Measurements from ENCODE around the gene SLC25A26. TPM values are rescaled to one million over a fixed set of nuclear protein-coding genes. Genes with fewer than 3 reads are reported as not detected.

The SLC25A26 gene
- polyA plus RNA-seq, 4 donors: 10.3 to 21.0 (median 18.2) TPM

- DNase-seq (peak; percentile 36 to 77), FAIRE-seq (no peak)
- Histone ChIP-seq H3K4me3 (ENCODE audit: low read depth in 1 of 3, low read length in 3 of 3) (no peak overlapping the region), H3K9me3 (ENCODE audit: control insufficient read depth in 2 of 2, insufficient read depth in 1 of 2, low read depth in 1 of 2, low read length in 1 of 2) (no peaks in the 10 kb centered on the region), H3K4me1 (ENCODE audit: control insufficient read depth in 3 of 3, insufficient read depth in 2 of 3, low read depth in 1 of 3, low read length in 2 of 3) (peaks cover 0 to 13% (median 0%) of the 10 kb centered on the region in 3 donors), H3K27me3 (ENCODE audit: control insufficient read depth in 3 of 3, insufficient read depth in 3 of 3, low read length in 3 of 3) (no peaks in the 10 kb centered on the region), H3K36me3 (ENCODE audit: control insufficient read depth in 3 of 3, insufficient read depth in 2 of 3, low read depth in 1 of 3, low read length in 3 of 3) (no peaks in the 10 kb centered on the region), H3K27ac (ENCODE audit: low read depth in 1 of 3, low read length in 2 of 3) (peak overlapping the region in 2 of 3 donors; percentile 27 to 71)
- 17 to 64% (median 45%) methylated on average over 7 to 9 of the region's 9 CpGs for WGBS, 3 donors
Observed at GRCh38 chr3:66344391-66344811, 123.6 kb downstream of the SLC25A26 start.

DNA sequence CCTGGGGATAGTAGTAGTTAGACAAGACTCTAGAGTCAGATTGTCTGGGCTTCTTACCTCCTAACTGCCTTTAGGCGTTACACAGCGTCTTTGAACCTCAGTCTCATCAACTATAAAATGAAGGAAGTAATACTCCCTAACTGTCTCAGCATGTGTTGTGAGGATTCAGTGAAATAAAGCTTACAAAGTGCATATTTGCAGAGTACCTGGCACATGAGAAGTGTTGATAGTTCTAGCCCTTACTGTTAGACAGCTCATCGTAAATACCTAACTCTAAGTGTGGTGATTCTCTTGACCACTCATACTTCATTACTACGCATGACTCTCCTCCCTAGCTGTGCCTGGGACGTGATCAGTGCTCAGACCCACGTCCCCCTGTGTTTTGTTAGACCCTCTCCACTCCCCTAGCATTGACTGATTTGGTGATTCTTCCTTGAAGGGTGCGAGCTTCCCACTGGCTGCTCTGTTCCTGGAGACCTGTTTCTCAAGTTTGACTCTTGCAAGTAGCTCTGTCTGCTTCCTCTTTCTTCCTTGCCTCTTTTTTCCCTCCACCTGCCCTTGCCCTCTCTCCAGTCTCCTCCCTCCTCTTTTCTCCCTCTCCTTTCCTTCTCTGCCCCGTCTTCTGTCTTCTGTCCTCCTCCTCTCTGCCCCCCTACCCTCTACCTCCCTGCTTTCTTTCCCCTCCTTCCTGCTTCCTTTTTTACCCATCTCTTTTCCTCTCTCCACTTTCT lies 124.2 kb downstream of the SLC25A26 start:
- FAIRE-seq: no peak
- Histone ChIP-seq H3K9me3 (ENCODE audit: control insufficient read depth in 2 of 2, insufficient read depth in 1 of 2, low read depth in 1 of 2, low read length in 1 of 2) (no peaks in the 10 kb centered on the region), H3K27me3 (ENCODE audit: control insufficient read depth in 3 of 3, insufficient read depth in 3 of 3, low read length in 3 of 3) (no peaks in the 10 kb centered on the region), H3K36me3 (ENCODE audit: control insufficient read depth in 3 of 3, insufficient read depth in 2 of 3, low read depth in 1 of 3, low read length in 3 of 3) (no peaks in the 10 kb centered on the region), H3K4me1 (ENCODE audit: control insufficient read depth in 3 of 3, insufficient read depth in 2 of 3, low read depth in 1 of 3, low read length in 2 of 3) (peaks cover 0 to 13% (median 0%) of the 10 kb centered on the region in 3 donors), H3K27ac (ENCODE audit: low read depth in 1 of 3, low read length in 2 of 3) (peak overlapping the region in 2 of 3 donors; percentile 27 to 71), H3K4me3 (ENCODE audit: low read depth in 1 of 3, low read length in 3 of 3) (no peak overlapping the region)
- WGBS, 3 donors: 24 to 64% (median 44%) methylated on average over 8 of the region's 8 CpGs
- DNase-seq: peak; percentile 17 to 66

- FAIRE-seq: no peak
Observed at GRCh38 chr3:66348704-66349103, 127.9 kb downstream of the SLC25A26 start.

DNA sequence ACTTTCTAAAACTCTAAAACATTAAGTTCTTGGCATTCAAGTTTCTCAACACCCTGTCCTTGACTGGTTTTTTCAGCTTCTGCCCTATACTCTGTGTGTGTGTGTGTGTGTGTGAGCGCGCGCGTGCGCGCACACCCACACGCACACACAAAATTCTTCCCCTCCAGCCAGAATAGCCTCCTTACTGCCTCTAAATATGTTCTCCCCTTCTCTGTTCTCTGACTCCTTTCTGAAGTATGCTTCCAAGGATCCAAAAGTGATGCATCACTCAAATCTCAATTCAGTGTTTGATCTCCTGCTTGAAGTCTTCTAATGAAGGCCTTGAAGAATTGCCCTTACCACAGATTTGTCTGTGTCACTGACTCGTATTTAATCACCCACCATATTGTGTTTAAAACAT lies 129.8 kb downstream of the SLC25A26 start:
- Histone ChIP-seq H3K4me1 (ENCODE audit: control insufficient read depth in 3 of 3, insufficient read depth in 2 of 3, low read depth in 1 of 3, low read length in 2 of 3) (peaks cover 0 to 8% (median 0%) of the 10 kb centered on the region in 3 donors), H3K36me3 (ENCODE audit: control insufficient read depth in 3 of 3, insufficient read depth in 2 of 3, low read depth in 1 of 3, low read length in 3 of 3) (no peaks in the 10 kb centered on the region), H3K9me3 (ENCODE audit: control insufficient read depth in 2 of 2, insufficient read depth in 1 of 2, low read depth in 1 of 2, low read length in 1 of 2) (no peaks in the 10 kb centered on the region), H3K4me3 (ENCODE audit: low read depth in 1 of 3, low read length in 3 of 3) (no peak overlapping the region), H3K27me3 (ENCODE audit: control insufficient read depth in 3 of 3, insufficient read depth in 3 of 3, low read length in 3 of 3) (no peaks in the 10 kb centered on the region), H3K27ac (ENCODE audit: low read depth in 1 of 3, low read length in 2 of 3) (no peak overlapping the region)
- DNase-seq: no peak
- WGBS, 3 donors: 88 to 95% (median 93%) methylated on average over 8 of the region's 8 CpGs
- FAIRE-seq: no peak

More at GRCh38 chr3:66348704-66349103, 127.9 kb downstream of the SLC25A26 start:
- H3K9me3 ChIP-seq (ENCODE audit: control insufficient read depth in 2 of 2, insufficient read depth in 1 of 2, low read depth in 1 of 2, low read length in 1 of 2): no peaks in the 10 kb centered on the region
- no peaks in the 10 kb centered on the region for H3K36me3 ChIP-seq (ENCODE audit: control insufficient read depth in 3 of 3, insufficient read depth in 2 of 3, low read depth in 1 of 3, low read length in 3 of 3)
- H3K4me3 ChIP-seq (ENCODE audit: low read depth in 1 of 3, low read length in 3 of 3): no peak overlapping the region
- H3K4me1 ChIP-seq (ENCODE audit: control insufficient read depth in 3 of 3, insufficient read depth in 2 of 3, low read depth in 1 of 3, low read length in 2 of 3): peaks cover 0 to 20% (median 0%) of the 10 kb centered on the region in 3 donors
- 65 to 72% (median 69%) methylated on average over 3 of the region's 3 CpGs for WGBS, 3 donors
- DNase-seq: no peak
- H3K27ac ChIP-seq (ENCODE audit: low read depth in 1 of 3, low read length in 2 of 3): no peak overlapping the region
- H3K27me3 ChIP-seq (ENCODE audit: control insufficient read depth in 3 of 3, insufficient read depth in 3 of 3, low read length in 3 of 3): no peaks in the 10 kb centered on the region

GRCh38 chr3:66353039-66353438 lies 132.2 kb downstream of the SLC25A26 start:
- WGBS, 3 donors: 85 to 92% (median 89%) methylated on average over 3 of the region's 3 CpGs
- no peaks in the 10 kb centered on the region for H3K9me3 ChIP-seq (ENCODE audit: control insufficient read depth in 2 of 2, insufficient read depth in 1 of 2, low read depth in 1 of 2, low read length in 1 of 2)
- FAIRE-seq: no peak
- no peak overlapping the region for H3K4me3 ChIP-seq (ENCODE audit: low read depth in 1 of 3, low read length in 3 of 3)
- no peak overlapping the region for H3K27ac ChIP-seq (ENCODE audit: low read depth in 1 of 3, low read length in 2 of 3)
- peaks cover 0 to 8% (median 0%) of the 10 kb centered on the region in 3 donors for H3K4me1 ChIP-seq (ENCODE audit: control insufficient read depth in 3 of 3, insufficient read depth in 2 of 3, low read depth in 1 of 3, low read length in 2 of 3)
- no peaks in the 10 kb centered on the region for H3K36me3 ChIP-seq (ENCODE audit: control insufficient read depth in 3 of 3, insufficient read depth in 2 of 3, low read depth in 1 of 3, low read length in 3 of 3)
- no peak for DNase-seq
- no peaks in the 10 kb centered on the region for H3K27me3 ChIP-seq (ENCODE audit: control insufficient read depth in 3 of 3, insufficient read depth in 3 of 3, low read length in 3 of 3)

- H3K9me3 ChIP-seq (ENCODE audit: control insufficient read depth in 2 of 2, insufficient read depth in 1 of 2, low read depth in 1 of 2, low read length in 1 of 2): no peaks in the 10 kb centered on the region
- H3K27ac ChIP-seq (ENCODE audit: low read depth in 1 of 3, low read length in 2 of 3): no peak overlapping the region
- FAIRE-seq (no peak), DNase-seq (no peak)
- H3K4me1 ChIP-seq (ENCODE audit: control insufficient read depth in 3 of 3, insufficient read depth in 2 of 3, low read depth in 1 of 3, low read length in 2 of 3): peaks cover 0 to 8% (median 0%) of the 10 kb centered on the region in 3 donors
- no peak overlapping the region for H3K4me3 ChIP-seq (ENCODE audit: low read depth in 1 of 3, low read length in 3 of 3)
- no peaks in the 10 kb centered on the region for H3K27me3 ChIP-seq (ENCODE audit: control insufficient read depth in 3 of 3, insufficient read depth in 3 of 3, low read length in 3 of 3)
- no peaks in the 10 kb centered on the region for H3K36me3 ChIP-seq (ENCODE audit: control insufficient read depth in 3 of 3, insufficient read depth in 2 of 3, low read depth in 1 of 3, low read length in 3 of 3)
- WGBS, 3 donors: 42 to 57% (median 54%) methylated on average over 6 of the region's 6 CpGs
Observed at GRCh38 chr3:66353530-66353929, 132.7 kb downstream of the SLC25A26 start.

DNA sequence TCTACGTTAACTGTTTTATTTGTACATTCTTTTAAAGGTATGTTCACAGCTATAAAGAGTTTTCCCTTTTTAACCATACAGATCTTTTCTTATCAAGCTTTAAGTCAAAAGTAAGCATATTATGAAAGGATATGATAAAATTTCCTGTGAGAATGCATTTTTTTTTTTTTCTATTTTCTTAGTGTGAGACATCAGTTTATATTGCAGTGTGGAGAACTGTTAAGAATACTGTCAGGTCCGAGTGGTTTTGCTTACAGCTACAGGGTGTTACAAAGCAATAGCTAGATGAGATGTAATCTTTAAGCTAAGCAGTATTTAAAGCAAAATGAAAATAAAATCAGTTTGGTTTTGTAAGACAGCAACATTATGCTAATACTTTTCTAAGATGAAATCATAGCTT lies 133.2 kb downstream of the SLC25A26 start:
- Histone ChIP-seq H3K36me3 (ENCODE audit: control insufficient read depth in 3 of 3, insufficient read depth in 2 of 3, low read depth in 1 of 3, low read length in 3 of 3) (no peaks in the 10 kb centered on the region), H3K4me3 (ENCODE audit: low read depth in 1 of 3, low read length in 3 of 3) (no peak overlapping the region), H3K27ac (ENCODE audit: low read depth in 1 of 3, low read length in 2 of 3) (no peak overlapping the region), H3K27me3 (ENCODE audit: control insufficient read depth in 3 of 3, insufficient read depth in 3 of 3, low read length in 3 of 3) (no peaks in the 10 kb centered on the region), H3K4me1 (ENCODE audit: control insufficient read depth in 3 of 3, insufficient read depth in 2 of 3, low read depth in 1 of 3, low read length in 2 of 3) (peaks cover 0 to 8% (median 0%) of the 10 kb centered on the region in 3 donors), H3K9me3 (ENCODE audit: control insufficient read depth in 2 of 2, insufficient read depth in 1 of 2, low read depth in 1 of 2, low read length in 1 of 2) (no peaks in the 10 kb centered on the region)
- DNase-seq (no peak), FAIRE-seq (no peak)
- WGBS, 3 donors: 72 to 74% (median 73%) methylated on average over 2 of the region's 2 CpGs

DNA sequence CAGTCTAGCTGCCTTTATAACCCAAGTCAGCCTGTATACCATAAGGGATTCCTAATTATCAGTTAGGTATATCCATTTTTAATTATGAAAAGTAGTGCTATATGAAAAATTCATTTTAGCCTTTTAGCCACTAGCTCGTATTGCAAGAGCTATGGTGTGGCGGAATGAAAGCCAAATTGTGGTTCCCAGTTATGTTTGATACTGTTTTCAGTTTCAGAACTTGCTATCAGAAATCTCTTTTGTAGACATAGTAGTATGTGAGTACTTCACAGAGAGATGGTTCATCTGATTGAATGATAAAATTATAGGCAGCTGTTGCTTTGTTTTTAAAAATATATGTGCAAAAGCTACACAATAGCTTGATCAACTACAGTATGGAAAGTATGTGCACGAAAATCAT lies 134.6 kb downstream of the SLC25A26 start:
- 75 to 92% (median 85%) methylated on average over 3 of the region's 3 CpGs for WGBS, 3 donors

More for the DNA sequence above, 134.6 kb downstream of the SLC25A26 start:
- Histone ChIP-seq H3K36me3 (ENCODE audit: control insufficient read depth in 3 of 3, insufficient read depth in 2 of 3, low read depth in 1 of 3, low read length in 3 of 3) (no peaks in the 10 kb centered on the region), H3K27me3 (ENCODE audit: control insufficient read depth in 3 of 3, insufficient read depth in 3 of 3, low read length in 3 of 3) (no peaks in the 10 kb centered on the region), H3K27ac (ENCODE audit: low read depth in 1 of 3, low read length in 2 of 3) (no peak overlapping the region), H3K4me3 (ENCODE audit: low read depth in 1 of 3, low read length in 3 of 3) (no peak overlapping the region), H3K4me1 (ENCODE audit: control insufficient read depth in 3 of 3, insufficient read depth in 2 of 3, low read depth in 1 of 3, low read length in 2 of 3) (peaks cover 0 to 8% (median 0%) of the 10 kb centered on the region in 3 donors), H3K9me3 (ENCODE audit: control insufficient read depth in 2 of 2, insufficient read depth in 1 of 2, low read depth in 1 of 2, low read length in 1 of 2) (no peaks in the 10 kb centered on the region)
- DNase-seq (no peak), FAIRE-seq (no peak)

Data from small intestine (tissue), 7 donors.